ENCODE results near the gene PRR20B. TPM values are rescaled to one million over a fixed set of nuclear protein-coding genes. Genes with fewer than 3 reads are reported as not detected.

Gene PRR20B
- total RNA-seq, 1 donor from 2014 or later: not detected

DNA sequence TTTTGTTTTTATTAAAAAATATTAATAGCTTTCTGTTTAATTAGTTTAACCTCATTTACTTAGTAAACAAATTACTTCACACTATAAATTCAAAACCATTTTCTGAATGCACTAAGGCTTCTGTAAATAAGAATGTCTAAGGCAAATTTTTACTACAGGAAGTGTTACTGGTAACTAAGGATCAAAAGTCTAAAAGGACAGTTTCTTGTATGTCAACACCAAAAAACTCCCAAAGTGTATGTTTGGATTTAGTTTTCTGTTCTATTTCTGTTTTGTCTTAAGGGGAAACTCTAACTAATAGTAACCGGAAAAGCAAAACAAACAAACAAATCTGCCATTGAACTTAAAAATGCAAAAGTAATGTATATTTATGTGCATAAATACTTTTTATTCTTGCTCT lies 44.4 kb downstream of the PRR20B start:
- Mint-ChIP-seq H3K4me1 (no peaks in the 10 kb centered on the region), H3K27me3 (no peaks in the 10 kb centered on the region), H3K36me3 (ENCODE audit: low read depth) (no peaks in the 10 kb centered on the region), H3K9me3 (peaks cover 8% of the 10 kb centered on the region), H3K27ac (no peak overlapping the region), H3K4me3 (no peak overlapping the region)
- POLR2A ChIA-PET: no interaction called here
- no peak for DNase-seq
- TF ChIP-seq, protein P1, sequence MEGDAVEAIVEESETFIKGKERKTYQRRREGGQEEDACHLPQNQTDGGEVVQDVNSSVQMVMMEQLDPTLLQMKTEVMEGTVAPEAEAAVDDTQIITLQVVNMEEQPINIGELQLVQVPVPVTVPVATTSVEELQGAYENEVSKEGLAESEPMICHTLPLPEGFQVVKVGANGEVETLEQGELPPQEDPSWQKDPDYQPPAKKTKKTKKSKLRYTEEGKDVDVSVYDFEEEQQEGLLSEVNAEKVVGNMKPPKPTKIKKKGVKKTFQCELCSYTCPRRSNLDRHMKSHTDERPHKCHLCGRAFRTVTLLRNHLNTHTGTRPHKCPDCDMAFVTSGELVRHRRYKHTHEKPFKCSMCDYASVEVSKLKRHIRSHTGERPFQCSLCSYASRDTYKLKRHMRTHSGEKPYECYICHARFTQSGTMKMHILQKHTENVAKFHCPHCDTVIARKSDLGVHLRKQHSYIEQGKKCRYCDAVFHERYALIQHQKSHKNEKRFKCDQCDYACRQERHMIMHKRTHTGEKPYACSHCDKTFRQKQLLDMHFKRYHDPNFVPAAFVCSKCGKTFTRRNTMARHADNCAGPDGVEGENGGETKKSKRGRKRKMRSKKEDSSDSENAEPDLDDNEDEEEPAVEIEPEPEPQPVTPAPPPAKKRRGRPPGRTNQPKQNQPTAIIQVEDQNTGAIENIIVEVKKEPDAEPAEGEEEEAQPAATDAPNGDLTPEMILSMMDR (IDR thresholded peaks at IDR 0.05): no peak
- CTCF ChIA-PET: no interaction called here
- intact Hi-C loops (cut with micrococcal nuclease): no loop called here
- no peak for ATAC-seq (ENCODE audit: low read depth)

Other genes with a start within 250 kb of the PRR20B start
- not detected in 2 replicates for gene PRR20A, start 6.6 kb upstream of the PRR20B start, total RNA-seq
- gene PRR20C, start 6.6 kb downstream of the PRR20B start, total RNA-seq: not detected in 2 replicates
- gene PRR20D, start 13.1 kb downstream of the PRR20B start, total RNA-seq: not detected in 2 replicates
- gene PRR20E, start 19.7 kb downstream of the PRR20B start, total RNA-seq: not detected in 2 replicates

Data from activated B cell treated with CpG ODN at 0.5 μM for 24 hours (primary cell).